SK-N-MC (cell line): ENCODE data around the gene KRT14.

ENCODE experiments used
- DNase-seq: peaks from one replicate; pipeline ENCODE4 v3.0.0-alpha.2; 2011; ENCODE audit warnings: low read depth, low spot score
- H3K27ac ChIP-seq: fragments of 200-600 bp; sonication (generic); 2 replicates; pipeline ENCODE4 v1.5.1; 2016; ENCODE audit warnings: mixed run types
- H3K36me3 ChIP-seq: fragments of 200-600 bp; sonication (generic); 2 replicates; pipeline ENCODE4 v1.6.1; 2017; ENCODE audit warnings: antibody characterized with exemption, low read length, mixed read lengths; ENCODE audit not compliant: insufficient read depth
- H3K4me3 ChIP-seq: fragments of 200-600 bp; sonication (generic); 2 replicates; pipeline ENCODE4 v1.5.1; 2016
- H3K9ac ChIP-seq: fragments of 200-600 bp; sonication (generic); 2 replicates; pipeline ENCODE4 v1.8.0; 2017; ENCODE audit warnings: mixed run types, mixed read lengths; ENCODE audit not compliant: insufficient read length
- H3K9me3 ChIP-seq: fragments of 200-600 bp; sonication (generic); 2 replicates; pipeline ENCODE4 v1.6.1; 2017; ENCODE audit warnings: low read depth, mild to moderate bottlenecking, antibody characterized with exemption, low read length, moderate library complexity, mixed read lengths
- EZH2 ChIP-seq: fragments of 200-600 bp; sonication (generic); IDR thresholded peaks from one replicate; pipeline ENCODE4 v1.6.1; 2017; ENCODE audit warnings: antibody characterized with exemption
- FOXP2 ChIP-seq: optimal IDR thresholded peaks from 2 replicates; pipeline ENCODE3; 2011; ENCODE audit warnings: mild to moderate bottlenecking, moderate library complexity; ENCODE audit not compliant: insufficient read depth; ENCODE audit errors: extremely low read length, control extremely low read depth
- POLR2AphosphoS5 ChIP-seq: IDR thresholded peaks from 2 replicates; pipeline ENCODE4 v1.6.1; 2012; ENCODE audit warnings: mild to moderate bottlenecking, low read depth, low read length, borderline replicate concordance

Gene KRT14

DNA sequence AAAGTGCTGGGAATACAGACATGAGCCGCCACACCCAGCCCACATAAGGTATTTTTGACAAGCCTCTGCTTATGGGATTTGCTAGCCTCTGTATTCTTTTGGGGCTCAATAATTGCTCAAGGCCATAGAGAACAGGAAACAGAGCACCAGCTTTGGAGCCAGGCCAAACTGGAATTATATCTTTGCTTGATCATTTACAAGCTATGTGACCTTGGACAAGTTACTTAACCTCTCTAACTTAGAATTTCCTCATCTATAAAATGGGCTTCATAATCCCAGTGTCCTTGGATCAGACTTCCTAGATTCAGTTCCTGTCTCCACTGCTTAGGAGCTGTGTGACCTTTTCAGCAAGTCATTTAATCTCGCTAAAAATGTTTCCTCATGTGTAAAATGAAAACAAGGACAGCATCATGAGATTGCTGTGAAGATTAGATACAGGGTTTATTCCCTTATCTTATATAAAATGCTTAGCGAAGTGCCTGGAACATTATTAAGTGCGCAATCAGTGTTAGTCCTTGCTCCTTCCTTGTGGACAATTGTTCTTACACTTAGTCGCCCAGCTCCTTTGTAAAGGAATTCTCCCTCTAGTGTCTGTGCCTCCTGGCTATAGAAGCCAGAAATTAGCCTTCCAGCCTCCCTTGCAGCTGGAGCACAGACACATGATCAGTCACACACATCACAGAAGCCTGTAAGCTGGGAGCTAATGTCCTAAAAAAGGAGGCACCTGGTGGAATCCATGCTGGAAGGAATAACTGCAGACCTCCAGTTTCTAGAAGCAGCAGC lies 31.4 kb downstream of the KRT14 start:
- no peak for TF ChIP-seq POLR2AphosphoS5
- no peak for TF ChIP-seq EZH2
- DNase-seq: no peak
- Histone ChIP-seq H3K9me3 (no peaks in the 10 kb centered on the region), H3K9ac (no peak overlapping the region), H3K27ac (no peak overlapping the region; the same call in 1 of the 2 replicates), H3K4me3 (no peak overlapping the region), H3K36me3 (no peaks in the 10 kb centered on the region)

DNA sequence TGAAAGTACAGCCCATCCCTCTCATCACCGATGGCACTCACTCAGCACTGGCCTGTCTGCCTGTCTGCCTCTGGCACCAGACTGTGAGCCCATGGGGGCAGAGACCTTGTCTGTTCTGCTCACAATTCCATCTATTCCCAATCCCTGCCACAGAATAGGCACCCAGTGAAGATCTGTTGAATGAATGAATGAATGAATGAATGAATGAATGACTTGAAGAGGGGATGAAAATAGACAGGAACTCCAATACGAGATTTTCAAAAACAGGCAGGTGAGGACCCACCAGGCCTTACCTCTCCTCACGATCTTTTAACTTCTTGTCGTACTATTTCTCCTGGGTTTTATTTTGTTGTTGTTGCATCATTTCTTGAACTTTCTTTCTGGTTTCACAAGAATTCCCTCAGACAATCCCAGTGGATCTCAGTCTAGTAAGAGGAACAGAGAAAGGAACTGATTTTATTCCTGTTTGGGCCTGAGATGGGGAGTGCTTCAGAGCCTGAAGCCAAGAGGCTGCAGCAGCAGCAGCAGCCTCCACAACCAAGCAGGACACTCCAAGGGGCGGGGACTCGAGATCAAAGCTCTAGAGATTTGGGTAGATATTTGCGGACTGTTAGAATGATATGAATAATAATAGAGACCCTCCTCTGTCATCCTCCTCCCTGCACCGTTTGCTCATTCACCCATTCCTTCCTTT lies 32.6 kb downstream of the KRT14 start:
- TF ChIP-seq EZH2: no peak
- no peak for TF ChIP-seq POLR2AphosphoS5
- no peak for TF ChIP-seq FOXP2
- no peaks in the 10 kb centered on the region for H3K9me3 ChIP-seq
- no peak overlapping the region for H3K27ac ChIP-seq
- no peak overlapping the region for H3K4me3 ChIP-seq
- no peaks in the 10 kb centered on the region for H3K36me3 ChIP-seq
- DNase-seq: no peak
- no peak overlapping the region for H3K9ac ChIP-seq

GRCh38 chr17:41553176-41553575 lies 33.5 kb downstream of the KRT14 start:
- no peak for TF ChIP-seq POLR2AphosphoS5
- no peak for TF ChIP-seq EZH2
- TF ChIP-seq FOXP2: no peak
- Histone ChIP-seq H3K36me3 (no peaks in the 10 kb centered on the region), H3K4me3 (no peak overlapping the region), H3K9ac (no peak overlapping the region), H3K9me3 (no peaks in the 10 kb centered on the region), H3K27ac (no peak overlapping the region)
- no peak for DNase-seq

DNA sequence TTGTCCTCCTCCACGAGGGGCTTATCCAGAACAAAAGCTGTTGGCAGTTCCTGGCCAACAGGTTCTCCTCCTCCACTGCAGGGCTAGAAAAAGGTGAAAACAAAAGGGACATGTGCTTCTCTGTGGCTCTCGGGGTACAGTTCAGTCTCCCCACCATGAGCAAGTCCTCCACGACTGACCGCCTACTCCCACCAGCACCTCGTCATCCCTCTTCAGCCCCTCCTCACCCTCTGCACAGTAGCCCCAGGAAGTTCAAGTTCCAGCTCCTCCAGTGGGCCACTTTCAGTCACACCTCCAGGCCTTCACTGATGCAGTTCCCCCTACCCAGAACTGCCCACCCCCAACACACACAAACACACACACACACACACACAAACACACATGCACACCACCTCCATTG lies 34.2 kb downstream of the KRT14 start:
- H3K9ac ChIP-seq: no peak overlapping the region
- no peak for DNase-seq
- no peak overlapping the region for H3K4me3 ChIP-seq
- TF ChIP-seq FOXP2 (no peak), POLR2AphosphoS5 (no peak), EZH2 (no peak)
- no peaks in the 10 kb centered on the region for H3K36me3 ChIP-seq
- no peaks in the 10 kb centered on the region for H3K9me3 ChIP-seq
- no peak overlapping the region for H3K27ac ChIP-seq

DNA sequence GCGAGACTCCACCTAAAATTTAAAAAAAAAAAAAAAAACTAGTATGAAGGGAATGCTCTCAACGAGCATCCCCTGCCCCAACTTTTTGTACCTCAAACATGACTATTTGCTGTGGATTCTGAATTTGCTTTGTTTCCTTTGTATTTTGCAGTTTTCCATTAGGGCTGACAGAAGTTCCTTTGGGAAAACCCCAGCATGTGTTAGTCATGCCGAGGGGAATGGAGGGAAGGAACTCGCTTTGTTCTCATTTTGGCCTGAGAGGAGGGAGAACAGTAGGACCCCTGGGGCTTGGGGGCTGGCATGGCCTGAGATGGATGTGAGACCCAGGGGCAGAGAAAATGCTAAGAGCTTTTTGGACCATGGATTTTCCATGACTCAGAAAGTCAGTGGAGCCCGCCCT lies 35.3 kb downstream of the KRT14 start:
- H3K9me3 ChIP-seq: no peaks in the 10 kb centered on the region
- TF ChIP-seq FOXP2 (no peak), POLR2AphosphoS5 (no peak), EZH2 (no peak)
- DNase-seq: no peak
- H3K4me3 ChIP-seq: no peak overlapping the region
- no peak overlapping the region for H3K9ac ChIP-seq
- H3K27ac ChIP-seq: no peak overlapping the region
- H3K36me3 ChIP-seq: no peaks in the 10 kb centered on the region

DNA sequence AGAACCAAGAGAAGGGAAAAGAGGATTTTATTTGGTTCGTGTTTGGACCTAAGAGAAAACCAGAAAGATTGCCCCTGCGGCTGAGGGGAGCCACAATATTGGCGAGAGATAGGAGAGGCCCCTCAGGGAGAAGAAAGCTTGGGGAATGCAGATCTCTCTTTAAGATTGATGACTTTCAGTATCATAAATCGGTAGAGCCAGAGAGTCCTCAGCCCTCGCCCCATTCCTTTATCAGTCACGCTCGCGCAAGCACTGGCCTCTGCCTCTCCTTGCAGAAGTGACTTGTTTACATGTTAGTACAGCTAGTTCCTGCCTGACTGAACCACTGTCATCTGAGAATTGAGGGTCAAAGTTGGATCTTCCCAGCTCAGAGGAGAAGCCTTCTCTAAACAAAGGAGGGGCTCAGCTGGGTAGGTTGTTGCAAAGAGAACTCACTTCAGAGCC lies 37.1 kb downstream of the KRT14 start:
- Histone ChIP-seq H3K4me3 (peak overlapping the region; percentile 59), H3K27ac (peak overlapping the region; percentile 89), H3K9me3 (no peaks in the 10 kb centered on the region), H3K9ac (peak overlapping the region; percentile 38), H3K36me3 (no peaks in the 10 kb centered on the region)
- DNase-seq: no peak
- no peak for TF ChIP-seq POLR2AphosphoS5
- no peak for TF ChIP-seq EZH2
- no peak for TF ChIP-seq FOXP2

- peak overlapping the region; percentile 54 for H3K9ac ChIP-seq
- H3K36me3 ChIP-seq: no peaks in the 10 kb centered on the region
- peak overlapping the region; percentile 89 for H3K27ac ChIP-seq
- DNase-seq: peak; percentile 69
- H3K9me3 ChIP-seq: no peaks in the 10 kb centered on the region
- TF ChIP-seq EZH2 (no peak), POLR2AphosphoS5 (no peak), FOXP2 (no peak)
- H3K4me3 ChIP-seq: peak overlapping the region; percentile 59
These were observed 37.7 kb downstream of the KRT14 start for GRCh38 chr17:41548844-41549595.
